NCI-H2029 treated with DMSO at 0.1 percent for 48 hours (cell line): ENCODE results near the gene AGPAT3.
A peak's percentile ranks its signal among the peaks of the same experiment; 100 is the strongest.

ENCODE experiments used
- DNase-seq: peaks from one replicate; lab custom pipeline; 2025; lab: John Stamatoyannopoulos, UW

The AGPAT3 gene

DNA sequence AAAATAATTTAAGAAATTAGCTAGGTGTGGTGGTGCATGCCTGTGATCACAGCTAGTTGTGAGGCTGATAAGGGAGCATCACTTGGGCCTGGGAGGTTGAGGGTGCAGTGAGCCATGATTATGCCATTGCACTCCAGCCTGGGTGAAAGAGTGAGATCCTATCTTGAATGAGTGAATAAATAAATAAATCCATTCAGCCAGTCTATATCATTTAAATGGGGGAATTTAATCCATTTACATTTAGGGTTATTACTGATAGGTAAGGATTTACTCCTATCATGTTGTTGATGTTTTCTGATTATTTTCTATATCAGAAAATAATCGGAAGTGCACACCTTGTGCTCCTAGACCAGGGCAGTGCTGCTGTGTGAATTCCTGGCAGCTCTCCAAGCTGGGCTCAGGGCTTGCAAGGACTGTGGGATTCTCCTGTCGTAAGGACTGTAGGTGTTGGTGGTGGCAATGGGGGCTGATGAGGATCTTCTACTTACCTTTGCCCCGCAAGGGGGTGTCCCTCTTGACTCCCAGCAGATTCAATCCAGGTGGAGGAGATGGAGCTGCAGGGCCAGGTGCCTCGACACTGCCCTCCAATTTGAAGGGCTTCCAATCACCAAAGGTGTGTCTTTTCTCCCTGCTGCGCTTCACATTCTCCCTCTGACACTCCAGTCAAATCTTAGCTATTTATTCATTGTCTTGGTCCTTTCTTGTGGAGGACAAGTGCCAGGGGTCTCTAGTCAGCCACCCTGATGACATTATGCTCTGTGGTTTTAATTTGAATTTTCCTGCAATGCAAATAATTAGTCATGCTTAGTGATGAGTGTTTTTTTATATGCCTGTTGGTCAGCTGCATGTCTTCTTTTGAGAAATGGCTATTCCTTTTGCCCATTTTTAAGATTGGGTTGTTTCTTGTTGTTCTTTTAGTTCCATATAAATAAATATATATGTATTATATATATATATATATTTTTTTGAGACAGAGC lies 133.0 kb downstream of the AGPAT3 start:
- no peak for DNase-seq

- no peak for DNase-seq
Measured at GRCh38 chr21:44000360-44000759, 135.3 kb downstream of the AGPAT3 start.

- DNase-seq = no peak
Measured at GRCh38 chr21:44002511-44002910, 137.5 kb downstream of the AGPAT3 start.

GRCh38 chr21:44003307-44003966 lies 138.4 kb downstream of the AGPAT3 start:
- DNase-seq = no peak

GRCh38 chr21:44005071-44005470 lies 140.0 kb downstream of the AGPAT3 start:
- no peak for DNase-seq

GRCh38 chr21:44005593-44005992 lies 140.6 kb downstream of the AGPAT3 start:
- DNase-seq = no peak

- DNase-seq = no peak
Measured at GRCh38 chr21:44006017-44006619, 141.1 kb downstream of the AGPAT3 start.

DNA sequence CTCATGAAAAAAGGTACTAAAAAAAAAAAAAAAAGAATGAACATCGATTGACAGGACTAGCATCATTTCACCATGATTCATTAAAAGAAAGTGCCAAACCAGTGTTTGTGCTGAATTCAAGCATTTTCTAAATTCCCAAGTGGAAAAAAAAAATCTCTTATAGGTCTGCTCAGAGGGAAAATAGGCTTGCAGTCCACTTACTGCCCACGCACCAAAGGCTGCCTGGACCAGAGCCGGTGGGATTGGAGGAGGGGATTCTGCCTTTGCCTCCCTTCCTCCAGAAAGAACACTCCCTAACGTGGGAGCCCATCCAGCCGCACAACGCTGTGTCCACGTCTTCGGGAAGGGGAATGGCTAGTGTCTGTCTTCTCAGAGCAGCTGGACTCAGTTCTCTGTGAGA lies 141.6 kb downstream of the AGPAT3 start:
- no peak for DNase-seq

GRCh38 chr21:44010429-44010828 lies 145.4 kb downstream of the AGPAT3 start:
- DNase-seq = no peak

GRCh38 chr21:44011123-44011522 lies 146.1 kb downstream of the AGPAT3 start:
- DNase-seq = no peak

GRCh38 chr21:44011579-44012473 lies 146.8 kb downstream of the AGPAT3 start, which contains the start of gene TRAPPC10:
TSS of gene TRAPPC10 (plus strand) at chr21:44012309. CDS start at chr21:44012494, 185 bp downstream.
- no peak for DNase-seq

DNA sequence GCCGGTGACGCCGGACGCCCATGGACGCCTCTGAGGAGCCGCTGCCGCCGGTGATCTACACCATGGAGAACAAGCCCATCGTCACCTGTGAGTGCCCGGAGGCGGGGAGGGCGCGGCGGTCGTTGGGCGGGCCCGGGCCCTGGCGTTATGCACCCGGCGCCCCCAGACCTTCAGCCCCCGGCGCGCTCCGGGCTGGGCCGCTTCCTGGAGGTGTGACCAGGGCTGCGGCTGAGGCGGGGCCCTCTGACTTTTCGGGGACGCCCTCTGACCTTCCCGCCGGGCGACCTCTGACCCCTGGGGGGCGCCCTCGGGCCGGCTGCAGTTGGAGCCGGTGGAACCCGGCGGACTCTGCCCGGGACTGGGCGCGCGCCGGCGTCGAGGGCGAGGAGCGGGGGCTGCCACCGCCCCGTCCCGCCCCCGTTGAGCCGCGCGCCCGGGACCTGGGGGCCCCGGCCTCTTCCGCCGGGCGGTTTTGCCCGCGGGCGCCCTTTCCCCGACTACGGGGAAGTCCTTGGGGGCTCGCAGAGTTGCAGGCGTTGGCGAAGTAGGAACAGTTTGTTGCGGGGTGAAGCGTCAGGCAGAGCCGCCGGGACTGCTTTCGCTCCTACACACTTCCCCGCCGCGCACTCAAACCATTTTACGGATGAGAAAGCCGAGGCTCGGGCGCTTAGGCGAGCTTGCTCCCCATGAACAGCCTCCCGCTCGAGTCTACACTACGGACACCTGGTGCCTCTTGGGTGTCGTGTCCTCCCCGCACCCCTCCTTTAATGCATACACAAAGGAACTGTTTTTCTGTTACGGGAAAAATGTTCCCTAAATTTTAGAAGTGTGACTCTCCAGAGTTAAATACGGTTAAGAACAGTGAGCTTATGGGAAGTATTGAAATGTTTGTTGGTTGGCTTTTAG lies 147.7 kb downstream of the AGPAT3 start:
- DNase-seq = no peak

- no peak for DNase-seq
Measured at GRCh38 chr21:44013380-44014088, 148.5 kb downstream of the AGPAT3 start.

DNA sequence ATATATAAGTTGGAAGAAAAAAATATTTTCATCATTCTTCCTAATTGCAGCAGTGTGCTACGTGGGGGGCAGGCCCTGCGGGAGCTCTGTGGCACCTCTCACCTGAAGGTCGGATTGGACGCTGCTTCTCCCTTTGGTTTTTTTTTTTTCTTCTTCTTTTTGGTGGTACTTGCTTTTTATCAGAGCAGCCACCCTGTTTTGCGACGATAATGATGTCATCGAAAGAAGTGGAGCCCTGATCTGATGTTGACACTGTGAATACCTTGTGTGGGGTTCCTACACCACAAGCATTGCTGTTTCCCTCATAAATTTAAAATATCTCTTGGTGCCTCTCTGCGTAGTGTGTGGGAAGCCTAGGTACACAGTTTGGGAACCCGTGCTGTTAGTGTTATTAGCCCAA lies 152.6 kb downstream of the AGPAT3 start:
- DNase-seq = no peak

- no peak for DNase-seq
Measured at GRCh38 chr21:44018127-44018526, 153.1 kb downstream of the AGPAT3 start.

GRCh38 chr21:44018813-44019567 lies 154.0 kb downstream of the AGPAT3 start:
- DNase-seq = no peak

DNA sequence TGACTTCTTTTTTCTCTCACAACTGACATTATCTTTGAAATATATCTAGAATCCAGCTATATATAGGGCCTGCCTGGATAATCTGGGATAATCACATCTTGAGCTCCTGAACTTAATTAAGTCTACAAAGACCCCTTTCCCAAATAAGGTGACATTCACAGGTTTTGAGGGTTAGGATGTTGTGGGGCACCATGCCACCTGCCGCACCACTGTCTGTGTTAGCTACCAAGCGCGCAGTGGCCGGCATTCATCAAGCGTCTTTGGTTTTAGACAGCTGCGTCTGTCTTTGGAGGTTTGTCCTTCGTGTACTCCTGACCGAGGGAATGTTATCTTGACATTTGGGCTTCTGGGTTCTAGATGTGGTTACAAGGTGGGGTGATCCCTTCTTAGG lies 154.5 kb downstream of the AGPAT3 start:
- no peak for DNase-seq

GRCh38 chr21:44020551-44020950 lies 155.5 kb downstream of the AGPAT3 start:
- DNase-seq = no peak

GRCh38 chr21:44021064-44021463 lies 156.0 kb downstream of the AGPAT3 start:
- DNase-seq = peak; percentile 17
